SK-N-SH (cell line): Measurements from ENCODE around the gene SIGLEC9. TPM values are rescaled to one million over a fixed set of nuclear protein-coding genes. Genes with fewer than 3 reads are reported as not detected.

Experiments
- CTCF ChIA-PET: fragments of 300-600, 350-600 bp; formaldehyde crosslinking; extraction: SDS; loops from one replicate; lab custom pipeline; 2021; lab: Yijun Ruan, JAX
- POLR2A ChIA-PET: fragments of 350-600 bp; sonication (Branson Sonifier 250); formaldehyde crosslinking; extraction: SDS; loops from one replicate; lab custom pipeline; 2020; ENCODE audit warnings: antibody characterized with exemption, inconsistent platforms; lab: Yijun Ruan, JAX
- DNase-seq: peaks from one replicate; pipeline ENCODE4 v3.0.0; 2012
- H2AFZ ChIP-seq: fragments of 200-600 bp; sonication (generic); 2 replicates; pipeline ENCODE4 v1.8.1; 2016; ENCODE audit warnings: antibody characterized with exemption, mild to moderate bottlenecking, low read depth
- H3F3A ChIP-seq: fragments of 200-600 bp; sonication (generic); replicated peaks from 2 replicates; pipeline ENCODE3; 2016; ENCODE audit warnings: antibody characterized with exemption, mild to moderate bottlenecking; ENCODE audit not compliant: insufficient read depth
- H3K27ac ChIP-seq, 2 experiments: fragments of 200-500 bp in 1 of 2; fragments of 200-600 bp in 1 of 2; sonication (Bioruptor generic) in 1 of 2; sonication (generic), shearing (Covaris generic) in 1 of 2; 2 replicates each; pipeline versions ENCODE4 v1.5.1 to v1.6.1; 2014 to 2016; ENCODE audit warnings: low read depth in 2 of 2, inconsistent platforms in 1 of 2, low read length in 1 of 2, mild to moderate bottlenecking in 1 of 2, mixed read lengths in 1 of 2
- H3K27me3 ChIP-seq: fragments of 200-600 bp; sonication (generic), shearing (Covaris generic); 2 replicates; pipeline ENCODE4 v1.6.1; 2016; ENCODE audit warnings: mixed run types; ENCODE audit not compliant: insufficient read depth
- H3K36me3 ChIP-seq, 2 experiments: fragments of 200-500 bp in 1 of 2; fragments of 200-600 bp in 1 of 2; sonication (Bioruptor generic) in 1 of 2; sonication (generic) in 1 of 2; replicated peaks in 1 of 2; 2 replicates each; pipeline versions ENCODE3 to v1.5.1; 2014 to 2016; ENCODE audit warnings: low read length in 1 of 2, mild to moderate bottlenecking in 1 of 2; ENCODE audit not compliant: insufficient read depth in 2 of 2, control insufficient read depth in 1 of 2
- H3K4me1 ChIP-seq, 2 experiments: fragments of 200-500 bp in 1 of 2; fragments of 200-600 bp in 1 of 2; sonication (Bioruptor generic) in 1 of 2; sonication (generic), shearing (Covaris generic) in 1 of 2; 2 replicates each; pipeline versions ENCODE4 v1.5.1 to v1.6.1; 2014 to 2016; ENCODE audit warnings: low read depth in 1 of 2, low read length in 1 of 2, mixed run types in 1 of 2; ENCODE audit not compliant: insufficient read depth in 2 of 2, control insufficient read depth in 1 of 2
- H3K4me2 ChIP-seq: fragments of 200-600 bp; sonication (generic), shearing (Covaris generic); 2 replicates; pipeline ENCODE4 v1.6.1; 2017; ENCODE audit warnings: mixed run types
- H3K4me3 ChIP-seq, 2 experiments: fragments of 200-500 bp in 1 of 2; fragments of 200-600 bp in 1 of 2; sonication (Bioruptor generic) in 1 of 2; sonication (generic), shearing (Covaris generic) in 1 of 2; 2 replicates each; pipeline versions ENCODE4 v1.5.1 to v1.8.1; 2014 to 2016; ENCODE audit warnings: low read depth in 2 of 2, inconsistent platforms in 1 of 2, low read length in 1 of 2, mild to moderate bottlenecking in 1 of 2, mixed read lengths in 1 of 2, moderate library complexity in 1 of 2
- H3K79me2 ChIP-seq: fragments of 200-600 bp; sonication (generic); 2 replicates; pipeline ENCODE4 v1.8.1; 2017; ENCODE audit warnings: mild to moderate bottlenecking; ENCODE audit not compliant: insufficient read depth
- H3K9ac ChIP-seq: fragments of 200-600 bp; sonication (generic); 2 replicates; pipeline ENCODE4 v1.6.1; 2017; ENCODE audit warnings: mixed run types
- H3K9me2 ChIP-seq: fragments of 200-600 bp; sonication (generic); 2 replicates; pipeline ENCODE4 v1.6.1; 2017; ENCODE audit warnings: mixed run types
- H3K9me3 ChIP-seq: fragments of 200-600 bp; sonication (generic); 2 replicates; pipeline ENCODE4 v1.6.1; 2017; ENCODE audit warnings: mixed run types, mild to moderate bottlenecking, moderate library complexity
- H4K20me1 ChIP-seq: fragments of 200-600 bp; sonication (generic); 2 replicates; pipeline ENCODE4 v1.6.1; 2017; ENCODE audit warnings: mild to moderate bottlenecking, mixed run types; ENCODE audit not compliant: insufficient read depth
- CHD2 ChIP-seq: fragments of 150-350 bp; IDR thresholded peaks from 2 replicates; pipeline ENCODE4 v1.6.1; 2018; ENCODE audit warnings: low read length; ENCODE audit not compliant: partially characterized antibody
- EP300 ChIP-seq, 2 experiments: IDR thresholded peaks; 2 replicates each; pipeline versions ENCODE4 v1.4.0 to v1.6.1; 2012; ENCODE audit warnings: borderline replicate concordance in 1 of 2, low read depth in 1 of 2, low read length in 1 of 2
- EZH2phosphoT487 ChIP-seq: fragments of 200-600 bp; sonication (generic); IDR thresholded peaks from 2 replicates; pipeline ENCODE4 v1.6.1; 2017; ENCODE audit warnings: low read depth, mixed run types, mild to moderate bottlenecking, antibody characterized with exemption, moderate library complexity, borderline replicate concordance
- GABPA ChIP-seq: IDR thresholded peaks from 2 replicates; pipeline ENCODE4 v1.4.0; 2012; ENCODE audit warnings: low read depth, mild to moderate bottlenecking
- JUND ChIP-seq: IDR thresholded peaks from 2 replicates; pipeline ENCODE4 v1.4.0; 2012
- MEF2A ChIP-seq: IDR thresholded peaks from 2 replicates; pipeline ENCODE4 v1.4.0; 2012; ENCODE audit warnings: low read depth, borderline replicate concordance
- MXI1 ChIP-seq: IDR thresholded peaks from 2 replicates; pipeline ENCODE4 v1.6.1; 2012; ENCODE audit warnings: mild to moderate bottlenecking, low read depth, low read length, improper control_type of control experiment
- NFIC ChIP-seq: IDR thresholded peaks from 2 replicates; pipeline ENCODE4 v1.4.0; 2012; ENCODE audit warnings: borderline replicate concordance
- POLR2AphosphoS5 ChIP-seq: IDR thresholded peaks from 2 replicates; pipeline ENCODE4 v1.6.1; 2012; ENCODE audit warnings: low read depth, low read length
- RCOR1 ChIP-seq: fragments of 150-350 bp; IDR thresholded peaks from 2 replicates; pipeline ENCODE4 v1.6.1; 2017; ENCODE audit warnings: antibody characterized with exemption, low read length
- RFX5 ChIP-seq: IDR thresholded peaks from 2 replicates; pipeline ENCODE4 v1.6.1; 2012; ENCODE audit warnings: mild to moderate bottlenecking, improper control_type of control experiment, low read length
- RXRA ChIP-seq: IDR thresholded peaks from 2 replicates; pipeline ENCODE4 v1.4.0; 2012; ENCODE audit warnings: low read depth, mild to moderate bottlenecking, borderline replicate concordance
- SIN3A ChIP-seq: IDR thresholded peaks from 2 replicates; pipeline ENCODE4 v1.6.1; 2012; ENCODE audit warnings: low read depth, mild to moderate bottlenecking, low read length, moderate library complexity, borderline replicate concordance
- TAF1 ChIP-seq: IDR thresholded peaks from 2 replicates; pipeline ENCODE4 v1.6.1; 2012; ENCODE audit warnings: low read depth, mild to moderate bottlenecking, low read length, moderate library complexity, borderline replicate concordance
- TCF12 ChIP-seq: IDR thresholded peaks from 2 replicates; pipeline ENCODE4 v1.4.0; 2012
- WGBS: methylation state at CpG from one replicate; pipeline ENCODE4 v1.1.6; 2017; ENCODE audit warnings: low lambda C conversion rate; 5-methylcytosine and 5-hydroxymethylcytosine counted together
- polyA plus RNA-seq, 3 experiments: library from polyadenylated mRNA; depleted of rRNA; stranded (reverse); fragments of >200 nt; gene quantifications; 2 replicates each; pipeline ENCODE4 v1.2.3, GENCODE V29; 2012
- TF ChIP-seq, protein P1 (sequence below): fragments of 200-600 bp; sonication (generic); IDR thresholded peaks from 2 replicates; pipeline ENCODE4 v1.6.1; 2017; ENCODE audit warnings: antibody characterized with exemption, mild to moderate bottlenecking, moderate library complexity
- TF ChIP-seq, protein P2 (sequence below): IDR thresholded peaks from 2 replicates; pipeline ENCODE4 v1.4.0; 2012; ENCODE audit warnings: low read depth, borderline replicate concordance

Gene SIGLEC9
- polyA plus RNA-seq, 1 of the 3 experiments (the other 2 are of a cell fraction) = not detected

DNA sequence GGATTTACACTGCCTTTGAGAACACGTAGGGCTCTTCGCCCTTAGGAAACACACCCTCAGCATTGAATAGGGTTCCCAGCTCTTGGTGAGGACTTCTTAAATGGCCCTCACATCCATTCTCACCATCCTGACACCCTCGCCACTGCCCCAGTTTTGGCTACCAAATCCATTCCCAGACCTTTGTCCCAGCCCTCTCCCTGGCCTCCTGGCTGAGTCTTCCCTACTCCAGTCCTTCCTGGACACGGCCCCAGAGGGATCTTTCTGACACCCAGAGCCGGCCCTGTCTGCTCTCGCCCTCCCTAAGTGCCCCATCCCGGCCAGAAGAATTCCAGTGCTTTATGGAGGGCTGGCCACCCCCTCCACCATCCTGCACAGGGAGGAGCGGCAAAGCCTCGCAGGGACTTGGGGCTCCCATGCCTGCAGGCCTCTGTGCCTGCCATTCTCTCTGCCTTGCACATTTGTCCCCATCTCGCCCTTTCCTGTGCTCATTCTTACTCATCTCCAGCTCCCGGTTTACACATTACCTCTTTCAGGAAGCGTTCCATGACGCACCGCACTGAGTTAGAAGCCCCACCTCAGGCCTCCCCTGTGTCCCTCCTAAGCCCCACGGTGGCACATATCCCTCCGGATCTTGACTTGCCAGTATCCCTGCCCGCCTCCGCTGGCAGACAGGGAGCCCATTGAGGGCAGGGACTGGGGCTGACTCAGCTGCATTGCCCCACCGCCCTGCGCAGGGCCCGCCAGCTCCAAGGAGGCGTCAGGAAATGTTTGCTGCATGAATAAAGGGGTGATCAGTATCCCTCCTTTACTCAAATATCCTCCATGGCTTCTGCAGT is 31.0 kb upstream of the SIGLEC9 start:
- 86% methylated on average over 22 of the region's 22 CpGs for WGBS
- Histone ChIP-seq H3K9me3 (no peaks in the 10 kb centered on the region), H3K9me2 (no peaks in the 10 kb centered on the region), H3K36me3 (peaks cover 0 to 8% of the 10 kb centered on the region in 2 experiments), H3K27ac (no peak overlapping the region), H3K9ac (no peak overlapping the region), H3K4me3 (no peak overlapping the region), H3F3A (no peaks in the 10 kb centered on the region), H3K4me1 (no peaks in the 10 kb centered on the region; a peak in 1 of 4 replicates), H3K27me3 (no peaks in the 10 kb centered on the region), H4K20me1 (peaks cover 7% of the 10 kb centered on the region; the same call in 1 of the 2 replicates), H2AFZ (no peak overlapping the region), H3K4me2 (no peak overlapping the region), H3K79me2 (no peaks in the 10 kb centered on the region)
- POLR2A ChIA-PET = interaction anchor here (0.5 kb wide), 1 partner anchor 149 kb away, joined by 3 read pairs; no protein-coding TSS in a partner anchor
- DNase-seq = no peak
- TF ChIP-seq EP300 (IDR thresholded peaks at IDR 0.05; ENCODE audit: borderline replicate concordance in 1 of 2, low read depth in 1 of 2, low read length in 1 of 2) = no peak
- TF ChIP-seq CHD2 = no peak
- no peak for TF ChIP-seq MXI1
- no peak for TF ChIP-seq SIN3A
- TF ChIP-seq, protein P1, sequence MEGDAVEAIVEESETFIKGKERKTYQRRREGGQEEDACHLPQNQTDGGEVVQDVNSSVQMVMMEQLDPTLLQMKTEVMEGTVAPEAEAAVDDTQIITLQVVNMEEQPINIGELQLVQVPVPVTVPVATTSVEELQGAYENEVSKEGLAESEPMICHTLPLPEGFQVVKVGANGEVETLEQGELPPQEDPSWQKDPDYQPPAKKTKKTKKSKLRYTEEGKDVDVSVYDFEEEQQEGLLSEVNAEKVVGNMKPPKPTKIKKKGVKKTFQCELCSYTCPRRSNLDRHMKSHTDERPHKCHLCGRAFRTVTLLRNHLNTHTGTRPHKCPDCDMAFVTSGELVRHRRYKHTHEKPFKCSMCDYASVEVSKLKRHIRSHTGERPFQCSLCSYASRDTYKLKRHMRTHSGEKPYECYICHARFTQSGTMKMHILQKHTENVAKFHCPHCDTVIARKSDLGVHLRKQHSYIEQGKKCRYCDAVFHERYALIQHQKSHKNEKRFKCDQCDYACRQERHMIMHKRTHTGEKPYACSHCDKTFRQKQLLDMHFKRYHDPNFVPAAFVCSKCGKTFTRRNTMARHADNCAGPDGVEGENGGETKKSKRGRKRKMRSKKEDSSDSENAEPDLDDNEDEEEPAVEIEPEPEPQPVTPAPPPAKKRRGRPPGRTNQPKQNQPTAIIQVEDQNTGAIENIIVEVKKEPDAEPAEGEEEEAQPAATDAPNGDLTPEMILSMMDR = no peak
- no peak for TF ChIP-seq POLR2AphosphoS5
- no peak for TF ChIP-seq RFX5
- TF ChIP-seq TAF1 = no peak
- no peak for TF ChIP-seq RCOR1
- no peak for TF ChIP-seq EZH2phosphoT487
- TF ChIP-seq MEF2A = no peak
- TF ChIP-seq RXRA = no peak
- TF ChIP-seq, protein P2, sequence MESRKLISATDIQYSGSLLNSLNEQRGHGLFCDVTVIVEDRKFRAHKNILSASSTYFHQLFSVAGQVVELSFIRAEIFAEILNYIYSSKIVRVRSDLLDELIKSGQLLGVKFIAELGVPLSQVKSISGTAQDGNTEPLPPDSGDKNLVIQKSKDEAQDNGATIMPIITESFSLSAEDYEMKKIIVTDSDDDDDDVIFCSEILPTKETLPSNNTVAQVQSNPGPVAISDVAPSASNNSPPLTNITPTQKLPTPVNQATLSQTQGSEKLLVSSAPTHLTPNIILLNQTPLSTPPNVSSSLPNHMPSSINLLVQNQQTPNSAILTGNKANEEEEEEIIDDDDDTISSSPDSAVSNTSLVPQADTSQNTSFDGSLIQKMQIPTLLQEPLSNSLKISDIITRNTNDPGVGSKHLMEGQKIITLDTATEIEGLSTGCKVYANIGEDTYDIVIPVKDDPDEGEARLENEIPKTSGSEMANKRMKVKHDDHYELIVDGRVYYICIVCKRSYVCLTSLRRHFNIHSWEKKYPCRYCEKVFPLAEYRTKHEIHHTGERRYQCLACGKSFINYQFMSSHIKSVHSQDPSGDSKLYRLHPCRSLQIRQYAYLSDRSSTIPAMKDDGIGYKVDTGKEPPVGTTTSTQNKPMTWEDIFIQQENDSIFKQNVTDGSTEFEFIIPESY = no peak
- TF ChIP-seq GABPA = no peak
- no peak for TF ChIP-seq JUND
- TF ChIP-seq NFIC = no peak
- TF ChIP-seq TCF12 = no peak
- CTCF ChIA-PET = interaction anchor here (0.6 to 4.2 kb wide), 9 partner anchors 13 to 158 kb away, joined by 3 to 30 read pairs (median 4); no protein-coding TSS in a partner anchor
